A375 (cell line): ENCODE data around the gene MAGEB18. TPM values are rescaled to one million over a fixed set of nuclear protein-coding genes. Genes with fewer than 3 reads are reported as not detected.

ENCODE experiments used
- total RNA-seq: library from RNA; depleted of rRNA; stranded (reverse); fragments of >200 nt; shearing (Covaris generic); gene quantifications from 2 replicates; pipeline ENCODE4 v1.2.3, GENCODE V29; 2014; rRNA removed

The MAGEB18 gene
- total RNA-seq, result not detected in 2 replicates

DNA sequence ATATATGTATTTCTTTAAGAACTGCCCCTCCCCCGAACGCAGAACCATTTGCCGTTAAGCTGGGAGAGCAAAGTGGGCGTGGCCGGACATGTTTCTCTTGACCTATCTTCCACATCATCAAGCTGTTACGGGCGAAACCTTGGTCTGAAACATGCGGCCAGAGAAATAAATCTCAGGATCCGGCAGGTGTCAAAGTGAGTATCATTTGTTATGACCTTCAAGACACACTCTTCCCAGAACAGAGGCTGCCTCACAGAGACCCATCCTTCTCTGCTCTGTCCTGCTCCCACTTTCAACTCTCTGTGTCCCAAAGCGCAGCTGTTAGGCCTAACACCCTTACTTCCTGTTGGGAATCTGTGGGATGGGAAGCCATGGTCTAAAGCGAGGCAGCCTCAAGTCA lies at the start of gene MAGEB18:
MAGEB18 (plus strand) TSS at position 70 of the 400 bp plus-strand sequence. CDS start 643 bp downstream, outside the sequence.

DNA sequence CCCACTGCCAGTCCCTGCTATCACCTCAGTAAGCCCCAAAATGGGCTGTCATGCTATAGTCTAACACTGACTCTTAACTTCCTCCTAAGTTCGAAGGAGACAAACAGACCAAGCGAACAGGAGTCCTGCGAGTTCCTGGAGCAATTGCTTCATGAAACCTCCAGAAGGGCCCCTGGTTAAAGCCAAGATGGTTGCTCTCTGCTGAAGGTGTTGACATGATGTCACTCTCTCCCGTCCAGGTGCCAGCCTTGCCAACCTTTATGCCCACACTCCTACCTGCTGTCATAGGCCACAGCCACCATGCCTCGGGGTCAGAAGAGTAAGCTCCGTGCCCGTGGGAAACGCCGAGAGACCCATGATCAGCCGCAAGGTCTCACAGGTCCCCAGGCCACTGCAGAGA lies 22.2 kb downstream of the MAGEB18 start, which contains the start of gene MAGEB6B:
MAGEB6B (plus strand) TSS at position 301 of the 400 bp plus-strand sequence; CDS start at position 301, 0 bp downstream.

Other genes starting within 250 kb of the MAGEB18 start
- not detected in 2 replicates for gene MAGEB6B, start 22.3 kb downstream of the MAGEB18 start, total RNA-seq
- gene MAGEB6, start 54.1 kb downstream of the MAGEB18 start, total RNA-seq, result 0.26 and 0.29 TPM in 2 replicates
- gene MAGEB5, start 77.8 kb downstream of the MAGEB18 start, total RNA-seq, result not detected in 2 replicates